CD14-positive monocyte (primary cell): ENCODE data around the gene PARG. TPM values are rescaled to one million over a fixed set of nuclear protein-coding genes. Genes with fewer than 3 reads are reported as not detected.
"Not testable (repeated sequence)": the region's sequence is repeated elsewhere in the genome, so short reads cannot be mapped to it uniquely, and the experiment has no call there.

Experiments
- DNase-seq, 3 donors: peaks; one replicate each; pipeline ENCODE4 v3.0.0-alpha.2; 2011 to 2022
- H2AFZ ChIP-seq: 2 replicates; pipeline ENCODE4 v1.6.0; 2012; ENCODE audit warnings: mild to moderate bottlenecking, low read depth, low read length, inconsistent platforms; ENCODE audit not compliant: insufficient read depth, poor library complexity, severe bottlenecking
- H3K27ac ChIP-seq, 2 donors: 1 replicate in 1 of 2; 2 replicates in 1 of 2; pipeline ENCODE4 v1.5.1; 2012 to 2013; ENCODE audit warnings: low read length in 2 of 2, control low read depth in 1 of 2, inconsistent platforms in 1 of 2, low read depth in 1 of 2, mild to moderate bottlenecking in 1 of 2
- H3K27me3 ChIP-seq, 2 donors: one replicate each; pipeline versions ENCODE4 v1.6.0 to v1.6.1; 2011 to 2013; ENCODE audit warnings: low read length in 2 of 2; ENCODE audit not compliant: control insufficient read depth in 2 of 2, insufficient read depth in 2 of 2
- H3K36me3 ChIP-seq, 2 donors: replicated peaks in 1 of 2; 1 replicate in 1 of 2; 2 replicates in 1 of 2; pipeline versions ENCODE4 v1.5.1 to v1.6.1; 2012 to 2013; ENCODE audit warnings: low read length in 2 of 2, control low read depth in 1 of 2, inconsistent platforms in 1 of 2, mild to moderate bottlenecking in 1 of 2; ENCODE audit not compliant: insufficient read depth in 2 of 2, control insufficient read depth in 1 of 2
- H3K4me1 ChIP-seq, 2 donors: 1 replicate in 1 of 2; 2 replicates in 1 of 2; pipeline versions ENCODE4 v1.5.1 to v1.6.1; 2012 to 2013; ENCODE audit warnings: low read length in 2 of 2, control low read depth in 1 of 2, inconsistent platforms in 1 of 2, mild to moderate bottlenecking in 1 of 2, moderate library complexity in 1 of 2; ENCODE audit not compliant: insufficient read depth in 2 of 2, control insufficient read depth in 1 of 2
- H3K4me2 ChIP-seq: replicated peaks from 2 replicates; pipeline ENCODE3; 2012; ENCODE audit warnings: low read length, moderate library complexity, mild to moderate bottlenecking; ENCODE audit not compliant: poor library complexity, severe bottlenecking; ENCODE audit errors: extremely low read depth
- H3K4me3 ChIP-seq, 3 experiments: fragments of 200-600 bp in 1 of 3; sonication (generic) in 1 of 3; replicated peaks in 1 of 3; 1 replicate in 2 of 3; 2 replicates in 1 of 3; pipeline ENCODE4 v1.5.1; 2011 to 2013; ENCODE audit warnings: low read length in 3 of 3, mild to moderate bottlenecking in 3 of 3, control low read depth in 2 of 3, low read depth in 2 of 3, inconsistent platforms in 1 of 3, moderate library complexity in 1 of 3
- H3K79me2 ChIP-seq: 2 replicates; pipeline ENCODE4 v1.6.0; 2012; ENCODE audit warnings: mild to moderate bottlenecking, control low read depth, inconsistent platforms, low read length, moderate library complexity; ENCODE audit not compliant: insufficient read depth
- H3K9ac ChIP-seq: 2 replicates; pipeline ENCODE4 v1.6.0; 2017; ENCODE audit warnings: low read length, mild to moderate bottlenecking; ENCODE audit not compliant: insufficient read depth, poor library complexity, severe bottlenecking
- H3K9me3 ChIP-seq, 2 donors: replicated peaks in 1 of 2; 1 replicate in 1 of 2; 2 replicates in 1 of 2; pipeline versions ENCODE4 v1.5.1 to v1.6.1; 2012 to 2013; ENCODE audit warnings: low read length in 2 of 2, control low read depth in 1 of 2; ENCODE audit not compliant: control insufficient read depth in 1 of 2, insufficient read depth in 1 of 2
- H4K20me1 ChIP-seq: 2 replicates; pipeline ENCODE4 v1.6.0; 2012; ENCODE audit warnings: mild to moderate bottlenecking, low read length, control low read depth, moderate library complexity; ENCODE audit not compliant: insufficient read depth
- H3K27ac Mint-ChIP-seq, 7 donors: one replicate each; pipeline ENCODE4 v1.8.0; 2020; ENCODE audit warnings: mild to moderate bottlenecking in 7 of 7, mixed read lengths in 7 of 7, moderate library complexity in 6 of 7, inconsistent platforms in 2 of 7
- H3K27me3 Mint-ChIP-seq, 3 donors: one replicate each; pipeline ENCODE4 v1.8.0; 2021 to 2022; ENCODE audit warnings: low read depth in 3 of 3, mild to moderate bottlenecking in 3 of 3, mixed read lengths in 3 of 3, moderate library complexity in 3 of 3, inconsistent platforms in 1 of 3
- H3K36me3 Mint-ChIP-seq, 2 donors: one replicate each; pipeline ENCODE4 v1.8.0; 2020; ENCODE audit warnings: mixed read lengths in 2 of 2, inconsistent platforms in 1 of 2, mild to moderate bottlenecking in 1 of 2
- H3K4me1 Mint-ChIP-seq: one replicate; pipeline ENCODE4 v1.8.0; 2020; ENCODE audit warnings: mild to moderate bottlenecking, mixed read lengths
- H3K4me3 Mint-ChIP-seq, 2 donors: one replicate each; pipeline ENCODE4 v1.8.0; 2020; ENCODE audit warnings: mild to moderate bottlenecking in 2 of 2, mixed read lengths in 2 of 2, moderate library complexity in 1 of 2
- H3K9me3 Mint-ChIP-seq, 7 donors: one replicate each; pipeline ENCODE4 v1.8.0; 2020 to 2022; ENCODE audit warnings: mixed read lengths in 7 of 7, mild to moderate bottlenecking in 6 of 7, moderate library complexity in 6 of 7, inconsistent platforms in 2 of 7
- WGBS: methylation state at CpG from one replicate; pipeline ENCODE4 v1.1.5; 2013; ENCODE audit warnings: missing lambda C conversion rate; ENCODE audit not compliant: insufficient coverage; 5-methylcytosine and 5-hydroxymethylcytosine counted together
- intact Hi-C, 2 donors: fragments of 100-400 bp; cut with micrococcal nuclease; formaldehyde crosslinking; loops; one replicate each; pipeline versions ENCODE4 v1.15.0 to v1.15.1; 2023
- polyA plus RNA-seq, 3 donors: library from polyadenylated mRNA; depleted of rRNA in 1 of 3; unstranded in 2 of 3; stranded (reverse) in 1 of 3; fragments of 300-500 nt in 2 of 3; fragments of >200 nt in 1 of 3; fragmentation: Illumina TruSeq in 2 of 3; gene quantifications; 1 replicate in 2 of 3; 2 replicates in 1 of 3; pipeline ENCODE4 v1.2.3, GENCODE V29; 2012 to 2021

Gene PARG
- polyA plus RNA-seq, 3 donors = 6.3 to 8.0 (median 7.5) TPM

- H3K9ac ChIP-seq, H4K20me1 ChIP-seq, H2AFZ ChIP-seq, H3K4me1 Mint-ChIP-seq, H3K9me3 Mint-ChIP-seq, H3K4me3 ChIP-seq, H3K4me1 ChIP-seq, H3K36me3 ChIP-seq, H3K27me3 ChIP-seq, H3K4me3 Mint-ChIP-seq, H3K27ac ChIP-seq, H3K36me3 Mint-ChIP-seq, H3K79me2 ChIP-seq, H3K27me3 Mint-ChIP-seq, H3K4me2 ChIP-seq, H3K27ac Mint-ChIP-seq, DNase-seq, intact Hi-C loops, H3K9me3 ChIP-seq: not testable (repeated sequence)
- no CpG with 5 or more reads among the region's 5 CpGs for WGBS
These were observed 51.8 kb downstream of the PARG start for GRCh38 chr10:49890025-49890424.

GRCh38 chr10:49884739-49885331 lies 57.0 kb downstream of the PARG start:
- no CpG with 5 or more reads among the region's 3 CpGs for WGBS
- not testable (repeated sequence) for H3K9me3 Mint-ChIP-seq

GRCh38 chr10:49883852-49884251 lies 58.0 kb downstream of the PARG start:
- H2AFZ ChIP-seq, H3K4me2 ChIP-seq, H3K4me1 Mint-ChIP-seq, H3K27ac ChIP-seq, H3K27me3 ChIP-seq, H3K27me3 Mint-ChIP-seq, H3K9ac ChIP-seq, H3K36me3 ChIP-seq, H3K79me2 ChIP-seq, H3K27ac Mint-ChIP-seq, H3K9me3 Mint-ChIP-seq, H3K4me3 ChIP-seq, H3K4me1 ChIP-seq, H4K20me1 ChIP-seq, intact Hi-C loops, H3K4me3 Mint-ChIP-seq, DNase-seq, H3K9me3 ChIP-seq, H3K36me3 Mint-ChIP-seq: not testable (repeated sequence)
- no CpG with 5 or more reads among the region's 3 CpGs for WGBS

More at GRCh38 chr10:49884739-49885331, 57.0 kb downstream of the PARG start:
- H3K79me2 ChIP-seq, H2AFZ ChIP-seq, H3K4me1 ChIP-seq, H3K9ac ChIP-seq, DNase-seq, H3K27me3 ChIP-seq, H3K4me3 ChIP-seq, intact Hi-C loops, H3K4me3 Mint-ChIP-seq, H3K4me1 Mint-ChIP-seq, H3K4me2 ChIP-seq, H3K27ac ChIP-seq, H3K27me3 Mint-ChIP-seq, H3K9me3 ChIP-seq, H4K20me1 ChIP-seq, H3K36me3 ChIP-seq: not testable (repeated sequence)
- peak overlapping the region in 1 of 7 donors; percentile 28 for H3K27ac Mint-ChIP-seq
- peaks cover 8 to 12% of the 10 kb centered on the region in 2 donors for H3K36me3 Mint-ChIP-seq

- H3K27ac Mint-ChIP-seq, H3K27me3 ChIP-seq, H3K9me3 Mint-ChIP-seq, H4K20me1 ChIP-seq, H3K4me2 ChIP-seq, H3K27ac ChIP-seq, intact Hi-C loops, H3K4me1 ChIP-seq, H3K79me2 ChIP-seq, H3K36me3 ChIP-seq, H3K27me3 Mint-ChIP-seq, H3K4me3 ChIP-seq, H3K4me1 Mint-ChIP-seq, H3K9ac ChIP-seq, H3K4me3 Mint-ChIP-seq, DNase-seq, H2AFZ ChIP-seq, H3K9me3 ChIP-seq: not testable (repeated sequence)
- 100% methylated on average over 1 of the region's 3 CpGs for WGBS
- peaks cover 14 to 15% of the 10 kb centered on the region in 2 donors for H3K36me3 Mint-ChIP-seq
These were observed 59.5 kb downstream of the PARG start for GRCh38 chr10:49882327-49882726.
